DMS79 (cell line): ENCODE results near the gene OSCAR.
"Not testable (repeated sequence)": the region's sequence is repeated elsewhere in the genome, so short reads cannot be mapped to it uniquely, and the experiment has no call there.

Source experiments
- DNase-seq: peaks from one replicate; lab custom pipeline; 2025; lab: John Stamatoyannopoulos, UW

OSCAR gene

GRCh38 chr19:54125713-54126112, 25.1 kb upstream of the OSCAR start:
- no peak for DNase-seq

GRCh38 chr19:54124393-54124792, 23.8 kb upstream of the OSCAR start:
- no peak for DNase-seq

DNA sequence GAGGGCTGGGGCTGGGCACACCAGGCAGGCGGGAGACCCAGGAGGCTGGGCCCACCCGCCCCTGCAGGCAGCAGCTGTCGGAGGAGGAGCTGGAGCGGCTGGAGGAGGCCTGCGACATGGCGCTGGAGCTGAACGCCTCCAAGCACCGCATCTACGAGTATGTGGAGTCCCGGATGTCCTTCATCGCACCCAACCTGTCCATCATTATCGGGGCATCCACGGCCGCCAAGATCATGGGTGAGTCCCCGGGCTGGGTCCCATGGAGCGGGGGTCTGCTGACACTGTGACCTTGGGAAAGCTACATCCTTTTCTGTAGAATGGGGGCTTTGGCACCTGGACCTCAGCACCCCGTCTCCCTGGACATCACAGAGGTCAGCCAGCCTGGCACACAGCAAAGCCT, 23.1 kb upstream of the OSCAR start:
- no peak for DNase-seq

- DNase-seq: no peak
These were observed 20.7 kb upstream of the OSCAR start for GRCh38 chr19:54121259-54121658.

DNA sequence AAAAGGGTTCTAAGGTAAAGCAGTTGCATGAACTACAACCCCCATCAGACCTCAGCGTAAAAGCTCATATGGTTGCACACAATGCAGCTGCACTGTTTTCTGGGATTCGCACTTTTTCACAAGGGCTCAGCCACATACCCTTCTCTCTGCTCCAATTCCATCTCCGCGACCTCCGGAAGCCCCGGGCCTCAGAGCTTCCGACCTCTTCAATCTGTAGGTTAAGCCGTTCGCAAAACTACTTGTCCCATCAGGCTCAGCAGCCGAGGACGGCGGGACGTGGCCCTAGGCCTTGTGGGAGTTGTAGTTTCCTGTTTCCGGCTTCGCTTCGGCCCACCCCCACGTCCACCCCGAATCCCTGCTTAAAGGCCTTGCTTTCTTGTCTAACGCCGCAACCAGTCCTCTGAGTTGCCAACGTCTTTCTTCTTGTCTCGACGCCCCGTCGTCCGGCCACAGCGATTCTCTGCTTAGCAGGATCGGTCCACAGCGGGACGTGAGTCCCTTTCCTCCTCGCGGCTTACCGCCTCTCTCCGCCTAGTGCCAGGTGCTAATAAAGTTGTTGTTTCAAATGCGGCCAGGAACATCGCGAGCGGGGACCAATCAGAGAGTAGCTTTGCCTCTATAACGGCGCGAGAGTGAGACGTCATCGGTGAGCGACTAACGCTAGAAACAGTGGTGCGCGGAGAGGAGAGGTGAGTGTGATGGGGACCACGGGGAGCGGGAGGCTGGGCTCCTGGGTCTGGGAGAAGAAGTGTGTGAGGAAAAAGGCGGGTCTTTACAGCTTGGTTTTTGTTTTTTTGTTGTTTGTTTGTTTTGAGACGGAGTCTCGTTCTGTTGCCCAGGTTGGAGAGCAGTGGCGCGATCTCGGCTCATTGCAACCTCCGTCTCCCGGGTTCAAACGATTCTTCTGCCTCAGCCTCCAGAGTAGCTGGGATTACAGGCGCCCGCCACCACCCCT, 14.8 kb upstream of the OSCAR start, which contains the start of the genes PRPF31 and TFPT:
Gene PRPF31 (plus strand): TSS at position 646 of the 955 bp plus-strand sequence. CDS start 2,525 bp downstream, outside the sequence.
Gene TFPT (minus strand): TSS at position 549 of the 955 bp plus-strand sequence. CDS start 388 bp downstream, at position 161.
- DNase-seq: peak; percentile 94

GRCh38 chr19:54114340-54115108, 13.9 kb upstream of the OSCAR start:
- DNase-seq: no peak

DNA sequence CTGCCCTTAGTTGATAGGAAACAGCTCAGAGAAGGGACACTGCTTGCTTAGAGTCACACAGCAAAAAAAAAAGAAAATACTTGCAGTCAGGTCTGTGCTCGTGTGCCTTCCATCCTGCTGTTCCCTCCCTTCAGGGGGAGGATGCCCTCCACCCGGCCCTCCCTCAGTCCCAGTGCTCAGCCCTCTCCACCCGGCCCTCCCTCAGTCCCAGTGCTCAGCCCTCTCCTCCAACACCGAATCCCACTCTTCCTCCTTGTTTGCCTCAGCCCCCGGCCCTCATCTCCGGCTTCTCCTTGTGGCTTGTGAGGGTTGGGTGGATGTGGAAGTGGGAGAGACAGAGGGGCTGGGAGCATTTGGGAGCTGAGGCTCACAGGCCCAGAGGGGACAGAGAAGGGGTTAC, 9.0 kb upstream of the OSCAR start:
- no peak for DNase-seq

- no peak for DNase-seq
These were observed 7.9 kb upstream of the OSCAR start for GRCh38 chr19:54108496-54108895.

DNA sequence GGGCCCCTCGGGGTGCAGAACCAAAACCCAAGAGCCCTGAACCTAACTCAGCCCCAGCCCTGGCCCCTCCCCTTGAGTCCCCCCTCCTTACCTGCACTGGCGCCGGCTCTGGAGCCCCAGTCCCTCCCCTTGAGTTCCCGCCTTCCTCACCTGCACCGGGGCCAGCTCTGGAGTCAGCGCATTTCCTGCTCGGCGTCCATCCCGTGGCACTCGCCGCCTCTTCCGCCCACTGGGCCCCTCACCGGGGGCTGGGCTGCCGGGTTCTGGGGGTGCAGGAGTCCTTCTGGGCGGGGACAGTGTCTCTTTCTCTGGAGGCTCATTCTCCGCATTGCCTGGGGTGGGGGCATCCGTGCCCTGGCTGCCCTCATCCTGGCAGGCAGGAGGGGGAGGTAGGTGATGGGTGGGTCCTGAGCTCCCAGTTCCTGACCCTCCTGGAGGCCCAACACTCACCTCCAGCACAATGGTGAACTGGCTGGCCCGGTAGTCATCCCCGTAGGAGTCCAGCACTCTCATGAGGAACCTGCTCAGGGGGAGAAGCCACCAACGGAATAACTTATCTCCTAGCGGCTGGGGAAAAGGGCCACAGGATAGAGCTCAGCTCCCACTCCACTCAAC, 7.4 kb upstream of the OSCAR start:
- DNase-seq: no peak

DNA sequence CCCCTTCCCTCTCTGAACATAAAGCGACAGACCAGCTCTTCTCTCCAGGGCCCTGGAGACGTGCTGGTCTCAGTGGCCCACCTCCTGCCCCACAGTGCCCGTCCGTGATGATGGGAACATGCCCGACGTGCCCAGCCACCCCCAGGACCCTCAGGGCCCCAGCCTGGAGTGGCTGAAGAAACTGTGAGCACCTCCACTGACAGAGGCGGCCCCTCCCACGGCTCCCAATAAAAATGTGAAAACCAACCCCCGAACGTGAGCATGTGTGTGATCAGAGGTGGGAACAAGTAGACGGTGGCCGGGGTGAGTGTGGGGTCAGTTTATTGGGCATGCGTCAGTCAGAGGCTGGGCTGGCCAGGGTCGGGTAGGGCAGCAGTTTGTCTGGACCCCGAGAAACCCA, 6.1 kb upstream of the OSCAR start:
- DNase-seq: no peak

DNA sequence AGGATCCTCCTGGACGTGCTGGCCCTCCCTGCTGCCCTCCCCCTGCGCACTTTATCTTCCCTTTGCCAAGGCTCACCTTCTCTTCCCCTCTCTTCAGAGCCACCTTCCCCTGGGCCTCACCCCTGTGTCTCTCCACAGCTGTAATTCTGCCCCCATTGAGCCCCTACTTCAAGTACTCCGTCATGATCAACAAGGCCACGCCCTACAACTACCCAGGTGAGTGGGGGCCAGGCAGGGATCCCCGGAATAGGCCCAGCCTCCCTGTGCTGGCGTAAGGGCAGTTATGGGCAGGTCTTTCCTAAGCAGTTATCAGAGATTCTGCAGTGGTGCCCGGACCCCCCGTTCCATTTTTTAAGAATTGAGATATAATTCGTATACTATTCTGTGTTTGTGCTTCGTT, 5.2 kb upstream of the OSCAR start:
- no peak for DNase-seq

DNA sequence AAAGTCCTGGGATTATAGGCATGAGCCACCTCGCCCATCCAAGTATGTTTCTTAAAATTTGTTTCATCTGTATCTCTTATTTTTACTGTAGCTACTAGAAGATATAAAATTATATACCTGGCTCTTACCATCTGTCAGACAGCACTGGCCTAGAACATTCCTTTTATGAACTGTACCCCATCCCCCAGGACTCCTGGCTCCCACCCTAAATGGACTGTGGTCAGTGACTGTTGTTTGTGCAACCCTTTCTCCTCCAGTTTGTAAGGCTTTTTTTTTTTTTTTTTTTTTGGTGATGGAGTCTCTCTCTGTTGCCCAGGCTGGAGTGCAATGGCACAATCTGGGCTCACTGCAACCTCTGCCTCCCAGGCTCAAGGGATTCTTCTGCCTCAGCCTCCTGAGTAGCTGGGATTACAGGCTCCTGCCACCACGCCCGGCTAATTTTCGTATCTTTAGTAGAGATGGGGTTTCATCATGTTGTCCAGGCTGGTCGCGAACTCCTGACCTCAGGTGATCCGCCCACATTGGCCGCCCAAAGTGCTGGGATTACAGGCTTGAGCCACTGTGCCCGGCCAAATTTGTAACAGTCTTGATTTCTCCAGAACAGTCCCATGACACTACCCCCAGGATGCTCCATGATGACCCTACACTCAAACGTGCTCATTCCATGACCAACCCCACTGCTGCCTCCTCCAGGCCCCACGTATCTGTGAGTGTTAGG, 4.6 kb upstream of the OSCAR start:
- DNase-seq: no peak

DNA sequence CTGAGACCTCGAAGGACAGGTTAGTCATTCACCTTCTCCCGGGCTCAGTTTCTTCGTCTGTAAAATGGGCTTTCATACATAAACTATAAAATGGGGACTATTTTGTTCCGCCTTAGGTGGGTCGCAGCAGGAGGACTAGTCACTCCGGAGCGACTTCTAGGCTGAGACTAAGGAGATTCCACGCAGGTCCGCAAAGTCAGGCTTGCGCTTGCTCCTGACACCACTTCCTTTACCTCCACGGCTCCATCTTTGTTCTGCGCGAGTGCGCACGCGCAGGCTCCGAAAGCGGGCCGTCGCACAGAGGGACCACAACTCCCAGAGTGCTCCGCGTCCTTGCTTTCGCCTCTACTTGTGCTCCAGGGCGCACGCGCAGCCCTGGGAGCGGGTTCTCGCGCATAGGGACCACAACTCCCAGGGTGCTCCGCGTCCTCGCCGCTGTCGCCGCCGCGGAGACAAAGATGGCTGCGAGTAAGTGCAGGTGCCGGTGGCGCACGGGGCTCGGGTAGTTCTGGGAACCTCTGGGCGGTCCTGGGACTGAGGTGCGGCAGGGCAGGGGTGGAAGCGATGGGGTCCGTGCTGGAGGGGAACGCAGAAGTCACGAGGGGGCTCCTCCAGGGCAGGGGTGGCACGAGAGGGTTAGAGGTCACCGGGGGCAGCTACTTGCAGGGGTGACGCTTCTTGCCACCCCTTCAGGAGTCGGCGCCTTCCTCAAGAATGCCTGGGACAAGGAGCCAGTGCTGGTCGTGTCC, 2.0 kb upstream of the OSCAR start, which contains the start of gene NDUFA3:
Gene NDUFA3 (plus strand): TSS at position 435 of the 749 bp plus-strand sequence. CDS start 24 bp downstream, at position 459.
- DNase-seq: peak; percentile 96

DNA sequence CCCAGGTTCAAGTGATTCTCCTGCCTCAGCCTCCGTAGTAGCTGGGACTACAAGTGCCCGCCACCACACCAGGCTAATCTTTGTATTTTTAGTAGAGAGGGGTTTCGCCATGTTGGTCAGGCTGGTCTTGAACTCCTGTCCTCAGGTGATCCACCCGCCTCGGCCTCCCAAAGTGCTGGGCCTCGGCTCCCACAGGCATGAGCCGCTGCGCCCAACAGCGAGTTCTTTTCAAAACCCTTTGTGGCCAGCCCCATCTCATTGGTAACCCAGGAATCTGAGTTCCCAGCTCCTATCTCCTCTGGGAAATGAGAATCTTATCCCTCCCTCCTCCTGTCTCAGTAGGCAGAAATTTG, 724 bp downstream of the OSCAR start:
- DNase-seq: not testable (repeated sequence)

GRCh38 chr19:54099190-54099902, 1.3 kb downstream of the OSCAR start:
- DNase-seq: no peak

GRCh38 chr19:54096617-54097106, 3.9 kb downstream of the OSCAR start:
- no peak for DNase-seq

DNA sequence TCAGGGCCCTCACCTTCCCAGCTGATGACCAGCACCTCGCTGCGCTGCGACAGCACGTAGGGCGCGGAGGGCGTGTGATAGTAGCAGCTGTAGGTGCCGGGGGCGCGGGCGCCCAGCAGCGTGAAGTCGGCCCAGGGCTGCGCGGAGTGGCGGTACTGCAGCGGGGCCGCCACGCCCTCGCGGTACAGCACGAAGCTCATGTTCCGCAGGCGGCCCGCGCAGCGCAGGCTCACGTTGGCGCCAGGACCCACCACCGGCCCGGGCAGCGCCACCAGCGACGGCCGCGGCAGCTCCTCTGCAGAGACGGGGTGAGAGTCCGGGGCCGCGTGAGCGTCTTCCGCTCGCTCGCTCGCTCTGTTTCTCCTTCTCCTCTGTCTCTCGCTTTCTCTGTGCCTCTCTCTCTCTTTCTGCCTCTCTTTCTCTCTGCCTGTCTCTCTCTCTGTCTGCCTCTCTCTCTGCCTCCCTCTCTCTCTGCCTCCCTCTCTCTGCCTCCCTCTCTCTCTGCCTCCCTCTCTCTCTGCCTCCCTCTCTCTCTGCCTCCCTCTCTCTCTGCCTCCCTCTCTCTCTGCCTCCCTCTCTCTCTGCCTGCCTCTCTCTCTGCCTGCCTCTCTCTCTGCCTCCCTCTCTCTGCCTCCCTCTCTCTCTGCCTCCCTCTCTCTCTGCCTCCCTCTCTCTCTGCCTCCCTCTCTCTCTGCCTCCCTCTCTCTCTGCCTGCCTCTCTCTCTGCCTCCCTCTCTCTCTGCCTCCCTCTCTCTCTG, 4.6 kb downstream of the OSCAR start:
- DNase-seq: not testable (repeated sequence)

DNA sequence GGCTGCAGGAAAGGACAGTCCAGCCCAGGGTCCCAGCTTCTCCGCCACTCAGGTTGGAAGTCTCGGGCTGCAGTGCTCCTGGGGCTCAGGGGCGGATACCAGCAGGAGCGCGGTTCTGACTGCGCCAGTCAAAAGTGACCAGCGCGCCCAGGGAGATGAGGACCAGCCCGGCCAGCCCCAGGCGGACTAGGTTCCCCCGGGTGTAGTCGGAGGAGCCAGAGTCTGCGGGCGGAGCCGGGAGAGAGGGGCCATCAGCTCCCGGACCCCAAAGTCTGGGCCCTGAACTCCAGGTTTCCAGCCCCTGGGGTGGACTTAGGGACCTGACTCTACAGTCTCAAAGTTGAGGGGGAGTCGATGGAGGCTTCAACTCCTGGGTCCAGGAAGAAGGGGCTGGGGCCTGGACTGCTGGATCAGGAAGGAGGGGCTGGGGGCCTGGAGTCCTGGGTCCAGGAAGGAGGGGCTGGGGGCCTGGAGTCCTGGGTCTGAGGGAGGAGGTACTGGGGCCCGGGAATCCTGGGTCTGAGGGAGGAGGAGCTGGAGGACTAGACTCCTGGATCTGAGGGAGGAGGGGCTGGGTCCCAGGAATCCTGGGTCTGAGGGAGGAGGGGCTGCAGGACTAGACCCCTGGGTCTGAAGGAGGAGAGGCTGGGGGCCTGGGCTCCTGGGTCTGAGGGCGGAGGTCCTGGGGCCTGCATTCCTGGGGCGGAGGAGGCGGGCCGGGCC, 5.3 kb downstream of the OSCAR start:
- no peak for DNase-seq
